ENCODE data around the gene LIMS2.

LIMS2 gene

GRCh38 chr2:127678991-127679390, 3.7 kb upstream of the LIMS2 start (continued):
- TF ChIP-seq, protein P1, sequence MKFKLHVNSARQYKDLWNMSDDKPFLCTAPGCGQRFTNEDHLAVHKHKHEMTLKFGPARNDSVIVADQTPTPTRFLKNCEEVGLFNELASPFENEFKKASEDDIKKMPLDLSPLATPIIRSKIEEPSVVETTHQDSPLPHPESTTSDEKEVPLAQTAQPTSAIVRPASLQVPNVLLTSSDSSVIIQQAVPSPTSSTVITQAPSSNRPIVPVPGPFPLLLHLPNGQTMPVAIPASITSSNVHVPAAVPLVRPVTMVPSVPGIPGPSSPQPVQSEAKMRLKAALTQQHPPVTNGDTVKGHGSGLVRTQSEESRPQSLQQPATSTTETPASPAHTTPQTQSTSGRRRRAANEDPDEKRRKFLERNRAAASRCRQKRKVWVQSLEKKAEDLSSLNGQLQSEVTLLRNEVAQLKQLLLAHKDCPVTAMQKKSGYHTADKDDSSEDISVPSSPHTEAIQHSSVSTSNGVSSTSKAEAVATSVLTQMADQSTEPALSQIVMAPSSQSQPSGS (tag by site-specific recombination; IDR thresholded peaks at IDR 0.05; ENCODE audit: low read depth) = no peak
- TF ChIP-seq REPIN1 (tag by site-specific recombination; IDR thresholded peaks at IDR 0.05; ENCODE audit: low read depth) = no peak
- TF ChIP-seq ZFP69B (tag by site-specific recombination; IDR thresholded peaks at IDR 0.05) = no peak
- no peak for TF ChIP-seq ZBTB21 (tag by site-specific recombination; IDR thresholded peaks at IDR 0.05)
- no peak for TF ChIP-seq HOXC10 (CRISPR knock-in tag; IDR thresholded peaks at IDR 0.05)

DNA sequence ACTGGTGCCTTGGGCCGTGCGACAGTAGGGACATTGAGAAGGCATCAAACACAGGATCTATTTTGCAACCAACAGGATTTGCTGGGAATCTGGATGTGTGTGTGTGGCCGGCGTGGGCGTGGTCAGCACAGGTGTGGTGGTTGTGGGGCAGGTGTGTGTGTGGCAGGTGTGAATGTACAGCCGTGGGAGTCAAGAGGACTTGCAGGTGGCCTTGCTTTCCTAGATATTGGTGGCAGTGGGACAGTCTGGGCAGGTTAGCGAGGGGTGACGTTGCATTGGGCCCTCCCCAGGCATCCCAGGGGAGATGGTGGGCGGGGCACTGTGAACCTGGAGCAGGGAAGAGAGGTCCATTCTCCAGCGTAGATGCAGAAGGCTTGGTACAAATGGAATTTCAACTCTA, 3.2 kb upstream of the LIMS2 start:
- Histone ChIP-seq H3K4me1 (ENCODE audit: control insufficient read depth, insufficient read depth, low read length) (no peaks in the 10 kb centered on the region), H3K36me3 (ENCODE audit: control insufficient read depth in 2 of 2, insufficient read depth in 1 of 2, low read length in 2 of 2) (no peaks in the 10 kb centered on the region), H3K4me3 (ENCODE audit: low read depth, low read length) (no peak overlapping the region), H3K27ac (ENCODE audit: extremely low read depth, low read depth, low read length) (no peak overlapping the region), H3K9me3 (ENCODE audit: control insufficient read depth, insufficient read depth, low read depth, low read length) (no peaks in the 10 kb centered on the region)
- ChIA-PET POLR2A (no interaction called here), CTCF (no interaction called here)
- TF ChIP-seq KLF9 (tag by site-specific recombination; IDR thresholded peaks at IDR 0.05; ENCODE audit: low read depth) (peak; percentile 43; the same call in 1 of the 2 replicates), EGR2 (tag by site-specific recombination; IDR thresholded peaks at IDR 0.05; ENCODE audit: low read depth) (0 out of 2 replicates have a peak, but pooled peaks have one; percentile 11), ZNF747 (tag by site-specific recombination; IDR thresholded peaks at IDR 0.05) (no peak), ZSCAN4 (tag by site-specific recombination; IDR thresholded peaks at IDR 0.05) (no peak)

GRCh38 chr2:127676906-127677305, 1.6 kb upstream of the LIMS2 start:
- ChIA-PET CTCF (interaction anchor here (0.7 to 1.7 kb wide), 2 partner anchors 9 to 19 kb away, joined by 4 to 5 read pairs; no protein-coding TSS in a partner anchor), POLR2A (interaction anchor here (0.8 kb wide), 1 partner anchor 159 kb away, joined by 4 read pairs; no protein-coding TSS in a partner anchor)
- H3K4me3 ChIP-seq (ENCODE audit: low read depth, low read length) = no peak overlapping the region
- H3K9me3 ChIP-seq (ENCODE audit: control insufficient read depth, insufficient read depth, low read depth, low read length) = no peaks in the 10 kb centered on the region
- no peaks in the 10 kb centered on the region for H3K36me3 ChIP-seq (ENCODE audit: control insufficient read depth in 2 of 2, insufficient read depth in 1 of 2, low read length in 2 of 2)
- H3K4me1 ChIP-seq (ENCODE audit: control insufficient read depth, insufficient read depth, low read length) = no peaks in the 10 kb centered on the region
- no peak for TF ChIP-seq ZNF394 (tag by site-specific recombination; IDR thresholded peaks at IDR 0.05; ENCODE audit: borderline replicate concordance)
- no peak for TF ChIP-seq ZBTB17 (tag by site-specific recombination; IDR thresholded peaks at IDR 0.05)
- no peak for TF ChIP-seq ZNF366 (tag by site-specific recombination; conservative IDR thresholded peaks at IDR 0.05)
- no peak for TF ChIP-seq GFI1B (tag by site-specific recombination; IDR thresholded peaks at IDR 0.05)
- no peak for TF ChIP-seq ZNF214 (tag by site-specific recombination; IDR thresholded peaks at IDR 0.05; ENCODE audit: borderline replicate concordance)
- TF ChIP-seq ZNF202 (tag by site-specific recombination; IDR thresholded peaks at IDR 0.05; ENCODE audit: borderline replicate concordance) = no peak
- TF ChIP-seq ZNF350 (tag by site-specific recombination; IDR thresholded peaks at IDR 0.05) = no peak
- no peak for TF ChIP-seq ZNF138 (tag by site-specific recombination; IDR thresholded peaks at IDR 0.05; ENCODE audit: borderline replicate concordance)
- no peak for TF ChIP-seq HOXD13 (CRISPR knock-in tag; IDR thresholded peaks at IDR 0.05; ENCODE audit: borderline replicate concordance)
- TF ChIP-seq ZNF785 (tag by site-specific recombination; IDR thresholded peaks at IDR 0.05) = no peak
- TF ChIP-seq SCRT1 (tag by site-specific recombination; IDR thresholded peaks at IDR 0.05; ENCODE audit: borderline replicate concordance) = no peak
- H3K27ac ChIP-seq (ENCODE audit: extremely low read depth, low read depth, low read length) = no peak overlapping the region

All from HEK293 (cell line).